Uterus (tissue), 2 donors: ENCODE data around the gene ACOXL.

Source experiments
- CTCF ChIP-seq, 4 experiments: fragments of 200-600 bp in 2 of 4; fragments of 450-650 bp in 2 of 4; sonication (generic) in 2 of 4; IDR thresholded peaks; one replicate each; pipeline ENCODE4 v1.5.1; 2016 to 2019; ENCODE audit warnings: antibody characterized with exemption in 4 of 4, mild to moderate bottlenecking in 2 of 4, moderate library complexity in 1 of 4
- POLR2A ChIP-seq, 2 donors: fragments of 450-650 bp; IDR thresholded peaks; one replicate each; pipeline ENCODE4 v1.6.1; 2016; ENCODE audit warnings: antibody characterized with exemption in 2 of 2, mild to moderate bottlenecking in 1 of 2, moderate library complexity in 1 of 2

- TF ChIP-seq POLR2A (IDR thresholded peaks at IDR 0.05) (no peak), CTCF (IDR thresholded peaks at IDR 0.05) (no peak)
These were observed 27.0 kb downstream of the ACOXL start for GRCh38 chr2:110759411-110759810.
